Liver (tissue), 2 donors: ENCODE measurements around the gene TKTL1.

Source experiments
- YY1 ChIP-seq: IDR thresholded peaks from 2 replicates; pipeline ENCODE4 v1.6.1; 2016; ENCODE audit warnings: antibody characterized with exemption, mild to moderate bottlenecking
- TF ChIP-seq, protein P1 (sequence below): fragments of 150-350 bp; IDR thresholded peaks from 2 replicates; pipeline ENCODE4 v1.5.1; 2017; ENCODE audit warnings: improper control_type of control experiment, low read depth, low read length; ENCODE audit not compliant: missing input control
- donor health status: healthy.

DNA sequence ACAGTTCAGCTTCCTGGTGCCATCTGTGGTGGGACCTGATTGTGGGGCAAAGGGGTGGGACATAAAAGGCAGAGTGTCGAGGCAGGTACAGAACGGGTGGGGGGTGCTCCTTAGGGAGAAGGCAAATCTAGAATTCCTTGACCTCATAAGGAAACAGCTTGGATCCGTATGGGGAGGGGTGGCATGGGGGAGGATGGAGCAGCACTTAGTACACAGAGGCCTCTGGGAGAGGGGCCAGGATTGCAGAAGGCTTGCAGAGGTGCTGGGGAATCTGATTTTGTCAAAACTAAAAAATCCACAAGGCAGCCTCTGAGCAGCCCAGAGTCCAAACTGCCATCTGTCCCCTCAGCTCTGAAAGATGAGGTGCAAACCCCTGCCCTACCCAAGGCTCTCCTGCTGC, 81.2 kb downstream of the TKTL1 start:
- TF ChIP-seq, protein P1, sequence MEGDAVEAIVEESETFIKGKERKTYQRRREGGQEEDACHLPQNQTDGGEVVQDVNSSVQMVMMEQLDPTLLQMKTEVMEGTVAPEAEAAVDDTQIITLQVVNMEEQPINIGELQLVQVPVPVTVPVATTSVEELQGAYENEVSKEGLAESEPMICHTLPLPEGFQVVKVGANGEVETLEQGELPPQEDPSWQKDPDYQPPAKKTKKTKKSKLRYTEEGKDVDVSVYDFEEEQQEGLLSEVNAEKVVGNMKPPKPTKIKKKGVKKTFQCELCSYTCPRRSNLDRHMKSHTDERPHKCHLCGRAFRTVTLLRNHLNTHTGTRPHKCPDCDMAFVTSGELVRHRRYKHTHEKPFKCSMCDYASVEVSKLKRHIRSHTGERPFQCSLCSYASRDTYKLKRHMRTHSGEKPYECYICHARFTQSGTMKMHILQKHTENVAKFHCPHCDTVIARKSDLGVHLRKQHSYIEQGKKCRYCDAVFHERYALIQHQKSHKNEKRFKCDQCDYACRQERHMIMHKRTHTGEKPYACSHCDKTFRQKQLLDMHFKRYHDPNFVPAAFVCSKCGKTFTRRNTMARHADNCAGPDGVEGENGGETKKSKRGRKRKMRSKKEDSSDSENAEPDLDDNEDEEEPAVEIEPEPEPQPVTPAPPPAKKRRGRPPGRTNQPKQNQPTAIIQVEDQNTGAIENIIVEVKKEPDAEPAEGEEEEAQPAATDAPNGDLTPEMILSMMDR, result no peak
- no peak for TF ChIP-seq YY1
